ENCODE data around the gene BST1. TPM values are rescaled to one million over a fixed set of nuclear protein-coding genes. Genes with fewer than 3 reads are reported as not detected.

Gene BST1
- total RNA-seq, 1 experiment from 2014 or later: 3.0 TPM

DNA sequence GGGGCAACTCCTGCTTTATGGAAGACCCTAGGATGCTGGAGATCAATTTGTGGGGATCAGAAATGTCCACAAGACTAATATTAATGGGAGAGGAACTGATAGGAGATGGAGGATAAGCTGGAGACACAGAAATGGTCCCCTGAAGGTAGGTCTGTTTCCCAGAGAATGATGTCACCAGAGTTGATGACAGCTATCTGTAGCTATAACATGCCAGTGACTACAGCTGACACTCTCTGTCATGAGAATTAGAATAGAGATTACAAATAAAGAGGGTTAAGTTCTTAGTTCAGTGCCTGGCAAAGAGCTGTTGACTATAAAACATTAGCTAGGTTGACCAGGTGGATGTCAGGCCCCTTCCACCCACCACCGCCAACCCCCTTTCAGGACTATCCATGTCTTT, 9.3 kb downstream of the BST1 start:
- DNase-seq (ENCODE audit: low read depth, low spot score): no peak
- no peaks in the 10 kb centered on the region for H3K27me3 ChIP-seq (ENCODE audit: control insufficient read depth, insufficient read depth, low read length)
- no peak for ATAC-seq
- CTCF ChIA-PET: no interaction called here
- intact Hi-C loops (cut with micrococcal nuclease; ENCODE audit: unreplicated experiment): no loop called here
- no peak overlapping the region for H3K4me3 ChIP-seq (ENCODE audit: low read depth in 2 of 2, low read length in 2 of 2)
- no peak overlapping the region for H3K27ac ChIP-seq (ENCODE audit: low read length)
- no peaks in the 10 kb centered on the region for H3K4me1 ChIP-seq (ENCODE audit: control insufficient read depth, insufficient read depth, low read length)
- H3K36me3 ChIP-seq (ENCODE audit: control insufficient read depth, insufficient read depth, low read length): no peaks in the 10 kb centered on the region
- TF ChIP-seq POLR2AphosphoS5 (IDR thresholded peaks at IDR 0.05; ENCODE audit: low read depth, low read length): no peak
- TF ChIP-seq, protein P1, sequence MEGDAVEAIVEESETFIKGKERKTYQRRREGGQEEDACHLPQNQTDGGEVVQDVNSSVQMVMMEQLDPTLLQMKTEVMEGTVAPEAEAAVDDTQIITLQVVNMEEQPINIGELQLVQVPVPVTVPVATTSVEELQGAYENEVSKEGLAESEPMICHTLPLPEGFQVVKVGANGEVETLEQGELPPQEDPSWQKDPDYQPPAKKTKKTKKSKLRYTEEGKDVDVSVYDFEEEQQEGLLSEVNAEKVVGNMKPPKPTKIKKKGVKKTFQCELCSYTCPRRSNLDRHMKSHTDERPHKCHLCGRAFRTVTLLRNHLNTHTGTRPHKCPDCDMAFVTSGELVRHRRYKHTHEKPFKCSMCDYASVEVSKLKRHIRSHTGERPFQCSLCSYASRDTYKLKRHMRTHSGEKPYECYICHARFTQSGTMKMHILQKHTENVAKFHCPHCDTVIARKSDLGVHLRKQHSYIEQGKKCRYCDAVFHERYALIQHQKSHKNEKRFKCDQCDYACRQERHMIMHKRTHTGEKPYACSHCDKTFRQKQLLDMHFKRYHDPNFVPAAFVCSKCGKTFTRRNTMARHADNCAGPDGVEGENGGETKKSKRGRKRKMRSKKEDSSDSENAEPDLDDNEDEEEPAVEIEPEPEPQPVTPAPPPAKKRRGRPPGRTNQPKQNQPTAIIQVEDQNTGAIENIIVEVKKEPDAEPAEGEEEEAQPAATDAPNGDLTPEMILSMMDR (IDR thresholded peaks at IDR 0.05): no peak
- TF ChIP-seq, protein P2, sequence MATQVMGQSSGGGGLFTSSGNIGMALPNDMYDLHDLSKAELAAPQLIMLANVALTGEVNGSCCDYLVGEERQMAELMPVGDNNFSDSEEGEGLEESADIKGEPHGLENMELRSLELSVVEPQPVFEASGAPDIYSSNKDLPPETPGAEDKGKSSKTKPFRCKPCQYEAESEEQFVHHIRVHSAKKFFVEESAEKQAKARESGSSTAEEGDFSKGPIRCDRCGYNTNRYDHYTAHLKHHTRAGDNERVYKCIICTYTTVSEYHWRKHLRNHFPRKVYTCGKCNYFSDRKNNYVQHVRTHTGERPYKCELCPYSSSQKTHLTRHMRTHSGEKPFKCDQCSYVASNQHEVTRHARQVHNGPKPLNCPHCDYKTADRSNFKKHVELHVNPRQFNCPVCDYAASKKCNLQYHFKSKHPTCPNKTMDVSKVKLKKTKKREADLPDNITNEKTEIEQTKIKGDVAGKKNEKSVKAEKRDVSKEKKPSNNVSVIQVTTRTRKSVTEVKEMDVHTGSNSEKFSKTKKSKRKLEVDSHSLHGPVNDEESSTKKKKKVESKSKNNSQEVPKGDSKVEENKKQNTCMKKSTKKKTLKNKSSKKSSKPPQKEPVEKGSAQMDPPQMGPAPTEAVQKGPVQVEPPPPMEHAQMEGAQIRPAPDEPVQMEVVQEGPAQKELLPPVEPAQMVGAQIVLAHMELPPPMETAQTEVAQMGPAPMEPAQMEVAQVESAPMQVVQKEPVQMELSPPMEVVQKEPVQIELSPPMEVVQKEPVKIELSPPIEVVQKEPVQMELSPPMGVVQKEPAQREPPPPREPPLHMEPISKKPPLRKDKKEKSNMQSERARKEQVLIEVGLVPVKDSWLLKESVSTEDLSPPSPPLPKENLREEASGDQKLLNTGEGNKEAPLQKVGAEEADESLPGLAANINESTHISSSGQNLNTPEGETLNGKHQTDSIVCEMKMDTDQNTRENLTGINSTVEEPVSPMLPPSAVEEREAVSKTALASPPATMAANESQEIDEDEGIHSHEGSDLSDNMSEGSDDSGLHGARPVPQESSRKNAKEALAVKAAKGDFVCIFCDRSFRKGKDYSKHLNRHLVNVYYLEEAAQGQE (IDR thresholded peaks at IDR 0.05; ENCODE audit: insufficient read depth in 1 of 2, low read depth in 2 of 2, low read length in 1 of 2): no peak
- no peak for TF ChIP-seq SIN3A (IDR thresholded peaks at IDR 0.05; ENCODE audit: borderline replicate concordance, insufficient read depth, low read depth, low read length)
- TF ChIP-seq TCF7L2 (IDR thresholded peaks at IDR 0.05; ENCODE audit: low read depth, low read length): no peak
- POLR2A ChIA-PET: no interaction called here
- H3K9me3 ChIP-seq (ENCODE audit: control insufficient read depth, insufficient read depth, low read depth, low read length): no peaks in the 10 kb centered on the region
- no TSS peak for BruUV-seq (replicated peaks)
- in situ Hi-C loops (cut with HindIII; ENCODE audit: low pct_unique_long_range_greater_than_20kb, low sequenced_read_pairs): no loop called here

DNA sequence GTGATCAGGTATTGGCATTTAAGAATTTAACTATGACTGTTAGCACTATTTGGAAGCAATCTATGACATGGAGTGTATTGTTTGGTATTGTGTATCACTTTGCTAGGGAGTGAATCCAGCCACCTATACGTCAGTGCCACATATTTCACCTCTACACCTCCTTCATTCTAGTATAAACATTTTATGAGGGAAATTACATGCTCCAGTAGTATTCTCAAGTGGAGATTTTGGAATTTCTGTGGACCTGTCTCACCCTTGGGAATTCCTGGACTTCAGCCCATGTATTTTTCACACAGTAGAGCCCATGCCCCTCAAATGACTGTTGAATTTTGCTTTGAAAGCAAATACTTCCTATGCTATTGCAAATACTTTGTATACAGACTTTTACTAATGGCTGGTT, 11.3 kb downstream of the BST1 start:
- in situ Hi-C loops (cut with HindIII; ENCODE audit: low pct_unique_long_range_greater_than_20kb, low sequenced_read_pairs): no loop called here
- Histone ChIP-seq H3K4me1 (ENCODE audit: control insufficient read depth, insufficient read depth, low read length) (no peaks in the 10 kb centered on the region), H3K9me3 (ENCODE audit: control insufficient read depth, insufficient read depth, low read depth, low read length) (no peaks in the 10 kb centered on the region), H3K4me3 (ENCODE audit: low read depth in 2 of 2, low read length in 2 of 2) (no peak overlapping the region), H3K27me3 (ENCODE audit: control insufficient read depth, insufficient read depth, low read length) (no peaks in the 10 kb centered on the region), H3K27ac (ENCODE audit: low read length) (no peak overlapping the region), H3K36me3 (ENCODE audit: control insufficient read depth, insufficient read depth, low read length) (no peaks in the 10 kb centered on the region)
- CTCF ChIA-PET: no interaction called here
- TF ChIP-seq, protein P2 (IDR thresholded peaks at IDR 0.05; ENCODE audit: insufficient read depth in 1 of 2, low read depth in 2 of 2, low read length in 1 of 2): no peak
- no peak for TF ChIP-seq SIN3A (IDR thresholded peaks at IDR 0.05; ENCODE audit: borderline replicate concordance, insufficient read depth, low read depth, low read length)
- TF ChIP-seq, protein P1 (IDR thresholded peaks at IDR 0.05): no peak
- no peak for DNase-seq (ENCODE audit: low read depth, low spot score)
- intact Hi-C loops (cut with micrococcal nuclease; ENCODE audit: unreplicated experiment): no loop called here
- POLR2A ChIA-PET: no interaction called here
- no peak for ATAC-seq
- BruUV-seq (replicated peaks): no TSS peak
